ENCODE measurements around the gene CRYZL1.
A peak's percentile ranks its signal among the peaks of the same experiment; 100 is the strongest.

CRYZL1 gene

GRCh38 chr21:33650230-33650629 is 8.7 kb upstream of the CRYZL1 start:
- no peak for DNase-seq (ENCODE audit: low read depth)
- no peak overlapping the region for H3K4me3 ChIP-seq (ENCODE audit: control insufficient read depth, low read depth, low read length)
- no peak for TF ChIP-seq CTCF (IDR thresholded peaks at IDR 0.05; ENCODE audit: control insufficient read depth, insufficient read depth, low read depth, low read length, missing control alignments)

- H3K4me3 ChIP-seq (ENCODE audit: control insufficient read depth, low read depth, low read length), result no peak overlapping the region
- no peak for TF ChIP-seq CTCF (IDR thresholded peaks at IDR 0.05; ENCODE audit: control insufficient read depth, insufficient read depth, low read depth, low read length, missing control alignments)
- no peak for DNase-seq (ENCODE audit: low read depth)
Observed at GRCh38 chr21:33648555-33648954, 7.0 kb upstream of the CRYZL1 start.

GRCh38 chr21:33647587-33647986 is 6.0 kb upstream of the CRYZL1 start:
- DNase-seq (ENCODE audit: low read depth), result no peak
- no peak for TF ChIP-seq CTCF (IDR thresholded peaks at IDR 0.05; ENCODE audit: control insufficient read depth, insufficient read depth, low read depth, low read length, missing control alignments)
- H3K4me3 ChIP-seq (ENCODE audit: control insufficient read depth, low read depth, low read length), result no peak overlapping the region

GRCh38 chr21:33645730-33646129 is 4.2 kb upstream of the CRYZL1 start:
- no peak overlapping the region for H3K4me3 ChIP-seq (ENCODE audit: control insufficient read depth, low read depth, low read length)
- DNase-seq (ENCODE audit: low read depth), result no peak
- no peak for TF ChIP-seq CTCF (IDR thresholded peaks at IDR 0.05; ENCODE audit: control insufficient read depth, insufficient read depth, low read depth, low read length, missing control alignments)

- peak overlapping the region; percentile 69 for H3K4me3 ChIP-seq (ENCODE audit: control insufficient read depth, low read depth, low read length)
- no peak for TF ChIP-seq CTCF (IDR thresholded peaks at IDR 0.05; ENCODE audit: control insufficient read depth, insufficient read depth, low read depth, low read length, missing control alignments)
- peak; percentile 81 for DNase-seq (ENCODE audit: low read depth)
Observed at GRCh38 chr21:33644383-33645074, 3.0 kb upstream of the CRYZL1 start.

- DNase-seq (ENCODE audit: low read depth), result no peak
- H3K4me3 ChIP-seq (ENCODE audit: control insufficient read depth, low read depth, low read length), result peak overlapping the region; percentile 69
- TF ChIP-seq CTCF (IDR thresholded peaks at IDR 0.05; ENCODE audit: control insufficient read depth, insufficient read depth, low read depth, low read length, missing control alignments), result no peak
Observed at GRCh38 chr21:33643658-33644311, 2.2 kb upstream of the CRYZL1 start.

Data from AG09309 (cell line).